ENCODE data around the gene PRSS53.

The PRSS53 gene

DNA sequence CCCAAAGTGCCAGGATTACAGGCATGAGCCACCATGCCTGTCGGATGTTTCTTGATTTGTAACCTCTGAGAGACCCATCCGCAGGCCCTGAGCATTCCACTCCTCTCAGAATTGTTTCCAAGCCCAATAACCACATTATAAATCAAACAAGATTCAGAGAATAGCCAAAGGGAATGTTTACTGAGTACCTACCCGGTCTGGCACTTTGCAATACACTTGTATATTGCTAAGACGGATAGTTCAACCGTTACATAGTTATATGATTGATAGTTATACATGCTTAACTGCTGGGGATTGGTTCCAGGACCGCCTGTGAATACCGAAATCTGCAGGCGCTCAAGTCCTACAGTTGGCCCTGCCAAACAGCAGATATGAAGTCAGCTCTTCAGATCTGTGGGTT is 25.7 kb upstream of the PRSS53 start:
- H3K4me1 ChIP-seq (ENCODE audit: control insufficient read depth, insufficient read depth, low read length) = no peaks in the 10 kb centered on the region

DNA sequence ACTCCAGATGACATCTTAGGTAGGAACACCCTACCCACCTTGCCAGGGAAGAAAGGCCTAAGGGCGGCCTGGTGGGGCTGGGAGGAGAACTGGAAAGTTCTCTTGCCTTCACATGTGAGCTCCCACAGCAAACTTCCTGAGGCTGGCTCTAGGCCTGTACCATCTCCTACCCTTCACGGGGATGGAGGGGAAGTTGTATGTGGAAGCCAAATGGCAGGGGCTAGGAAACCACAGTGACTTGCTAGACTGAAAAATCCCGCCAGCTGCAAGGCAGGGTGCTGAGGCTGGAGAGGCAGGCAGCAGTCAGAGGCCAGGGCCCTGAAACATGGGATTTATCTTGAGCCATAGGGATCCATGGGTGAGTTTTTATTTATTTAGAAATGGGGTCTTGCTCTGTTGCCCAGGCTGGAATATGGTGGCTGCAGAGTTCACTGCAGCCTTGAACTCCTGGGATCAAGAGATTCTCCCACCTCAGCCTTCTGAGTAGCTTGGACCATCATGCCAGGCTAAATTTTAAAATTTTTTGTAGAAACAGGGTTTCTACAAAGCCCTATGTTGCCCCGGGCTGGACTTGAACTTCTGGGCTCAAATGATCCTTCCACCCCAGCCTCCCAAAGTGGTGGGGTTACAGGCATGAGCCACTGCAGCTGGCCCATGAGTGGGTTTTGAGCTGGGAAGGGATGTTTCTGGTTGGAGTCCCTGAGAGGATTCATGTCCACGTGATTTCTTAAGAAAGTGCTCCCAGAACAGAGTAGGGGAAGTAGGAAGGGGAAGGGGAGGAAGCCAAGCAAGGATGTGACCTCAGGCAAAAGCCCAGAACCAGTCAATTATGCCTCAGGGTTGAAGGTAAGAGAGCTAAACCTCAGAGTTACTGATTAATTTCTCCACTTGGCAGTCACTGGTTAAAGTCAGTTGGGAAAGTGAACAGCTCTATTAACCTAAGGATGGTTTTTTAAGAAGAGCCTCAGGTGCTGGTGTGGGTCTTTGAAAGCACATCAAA is 24.7 kb upstream of the PRSS53 start:
- no peaks in the 10 kb centered on the region for H3K27me3 ChIP-seq (ENCODE audit: control insufficient read depth, insufficient read depth, low read length)
- no peaks in the 10 kb centered on the region for H3K4me1 ChIP-seq (ENCODE audit: control insufficient read depth, insufficient read depth, low read length)
- no peak overlapping the region for H3K9ac ChIP-seq (ENCODE audit: low read depth, low read length)
- no peaks in the 10 kb centered on the region for H3K9me3 ChIP-seq (ENCODE audit: control insufficient read depth, insufficient read depth, low read length)
- peaks cover 35% of the 10 kb centered on the region for H3K36me3 ChIP-seq (ENCODE audit: control insufficient read depth, insufficient read depth, low read length)
- H3K4me3 ChIP-seq (ENCODE audit: low read depth, low read length) = no peak overlapping the region
- no peak overlapping the region for H3K27ac ChIP-seq (ENCODE audit: low read depth, low read length)

More for the DNA sequence above, 25.7 kb upstream of the PRSS53 start:
- Histone ChIP-seq H3K4me3 (ENCODE audit: low read depth, low read length) (no peak overlapping the region), H3K9ac (ENCODE audit: low read depth, low read length) (no peak overlapping the region), H3K27ac (ENCODE audit: low read depth, low read length) (no peak overlapping the region), H3K27me3 (ENCODE audit: control insufficient read depth, insufficient read depth, low read length) (no peaks in the 10 kb centered on the region), H3K36me3 (ENCODE audit: control insufficient read depth, insufficient read depth, low read length) (peaks cover 42% of the 10 kb centered on the region), H3K9me3 (ENCODE audit: control insufficient read depth, insufficient read depth, low read length) (no peaks in the 10 kb centered on the region)

DNA sequence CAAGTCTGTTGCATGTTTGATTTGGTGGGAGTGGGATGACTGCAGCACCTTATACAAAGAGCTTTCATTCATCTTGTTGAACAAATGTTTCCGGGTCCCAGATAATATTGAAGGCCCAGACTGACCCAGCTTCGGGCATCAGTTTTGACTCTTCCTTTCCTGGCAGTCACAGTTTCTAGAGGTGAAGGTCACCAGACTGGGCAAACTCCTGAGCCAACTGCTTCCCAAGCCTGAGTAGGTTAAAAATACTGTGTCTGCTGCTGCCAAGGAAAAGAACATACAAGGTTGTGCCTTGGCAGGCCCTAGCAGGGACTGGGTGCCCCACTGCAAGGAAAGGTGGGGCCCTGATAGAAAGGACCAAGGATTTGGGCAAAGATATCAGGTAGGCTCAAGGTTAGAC is 24.0 kb upstream of the PRSS53 start:
- no peak overlapping the region for H3K4me3 ChIP-seq (ENCODE audit: low read depth, low read length)
- H3K27me3 ChIP-seq (ENCODE audit: control insufficient read depth, insufficient read depth, low read length) = no peaks in the 10 kb centered on the region
- H3K4me1 ChIP-seq (ENCODE audit: control insufficient read depth, insufficient read depth, low read length) = peaks cover 4% of the 10 kb centered on the region; the same call in 1 of the 2 replicates
- H3K36me3 ChIP-seq (ENCODE audit: control insufficient read depth, insufficient read depth, low read length) = peaks cover 35% of the 10 kb centered on the region
- no peaks in the 10 kb centered on the region for H3K9me3 ChIP-seq (ENCODE audit: control insufficient read depth, insufficient read depth, low read length)
- no peak overlapping the region for H3K27ac ChIP-seq (ENCODE audit: low read depth, low read length)
- no peak overlapping the region for H3K9ac ChIP-seq (ENCODE audit: low read depth, low read length)

DNA sequence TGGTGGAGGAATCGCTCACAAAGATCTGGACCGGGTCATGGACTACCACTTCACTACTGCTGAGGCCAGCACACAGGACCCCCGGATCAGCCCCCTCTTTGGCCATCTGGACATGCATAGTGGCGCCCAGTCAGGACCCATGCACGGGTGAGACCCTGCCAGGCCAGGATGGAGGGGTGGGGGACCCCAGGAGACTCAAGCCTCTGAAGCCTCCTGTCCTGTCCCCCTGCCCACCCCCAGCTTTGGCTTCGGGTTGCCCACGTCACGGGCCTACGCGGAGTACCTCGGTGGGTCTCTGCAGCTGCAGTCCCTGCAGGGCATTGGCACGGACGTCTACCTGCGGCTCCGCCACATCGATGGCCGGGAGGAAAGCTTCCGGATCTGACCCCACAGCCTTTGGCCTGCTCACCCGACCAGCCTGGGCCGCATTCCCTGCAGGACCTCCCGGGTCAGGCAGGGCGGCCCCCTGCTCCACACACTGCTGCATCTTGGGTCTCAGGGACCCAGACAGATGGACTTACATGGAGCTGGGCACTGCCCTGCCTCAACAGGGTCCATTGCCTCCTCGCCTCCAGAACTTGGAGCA is 23.2 kb upstream of the PRSS53 start:
- Histone ChIP-seq H3K4me3 (ENCODE audit: low read depth, low read length) (no peak overlapping the region), H3K27ac (ENCODE audit: low read depth, low read length) (no peak overlapping the region), H3K36me3 (ENCODE audit: control insufficient read depth, insufficient read depth, low read length) (peaks cover 35% of the 10 kb centered on the region), H3K9me3 (ENCODE audit: control insufficient read depth, insufficient read depth, low read length) (no peaks in the 10 kb centered on the region), H3K9ac (ENCODE audit: low read depth, low read length) (no peak overlapping the region), H3K4me1 (ENCODE audit: control insufficient read depth, insufficient read depth, low read length) (peaks cover 6% of the 10 kb centered on the region; the same call in 1 of the 2 replicates), H3K27me3 (ENCODE audit: control insufficient read depth, insufficient read depth, low read length) (no peaks in the 10 kb centered on the region)

DNA sequence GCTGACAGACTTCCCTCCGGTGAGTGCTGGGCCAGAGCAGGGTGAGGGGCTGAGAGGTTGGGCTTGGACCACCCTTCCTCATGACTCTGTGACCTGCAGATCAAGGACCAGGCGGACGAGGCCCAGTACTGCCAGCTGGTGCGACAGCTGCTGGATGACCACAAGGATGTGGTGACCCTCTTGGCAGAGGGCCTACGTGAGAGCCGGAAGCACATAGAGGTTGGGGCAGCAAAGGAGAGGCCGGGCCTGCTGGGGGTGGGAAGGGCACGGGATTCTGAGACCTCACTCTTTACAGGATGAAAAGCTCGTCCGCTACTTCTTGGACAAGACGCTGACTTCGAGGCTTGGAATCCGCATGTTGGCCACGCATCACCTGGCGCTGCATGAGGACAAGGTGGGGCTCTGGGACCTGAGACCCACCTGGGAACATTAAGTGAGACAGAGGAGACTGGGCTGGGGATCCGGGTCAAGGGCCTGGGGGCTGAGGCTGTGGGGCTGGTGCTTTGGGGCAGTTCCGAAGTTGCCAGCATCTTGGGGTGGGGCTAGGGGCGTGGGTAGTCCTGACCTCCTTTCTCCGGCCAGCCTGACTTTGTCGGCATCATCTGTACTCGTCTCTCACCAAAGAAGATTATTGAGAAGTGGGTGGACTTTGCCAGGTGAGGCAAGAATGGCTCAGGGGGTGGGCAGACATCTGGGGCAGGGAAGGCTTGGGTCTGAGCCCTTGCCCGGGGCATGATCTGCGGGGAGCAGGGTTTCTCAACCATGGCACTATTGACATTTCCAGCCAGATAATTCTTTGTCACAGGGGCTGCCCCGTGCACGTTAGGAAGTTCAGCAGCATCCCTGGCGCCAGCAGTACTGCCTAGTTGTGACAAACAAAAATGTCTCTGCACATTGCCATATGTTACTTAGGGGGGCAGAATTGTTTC is 21.6 kb upstream of the PRSS53 start:
- Histone ChIP-seq H3K9ac (ENCODE audit: low read depth, low read length) (no peak overlapping the region), H3K36me3 (ENCODE audit: control insufficient read depth, insufficient read depth, low read length) (peaks cover 35% of the 10 kb centered on the region), H3K4me3 (ENCODE audit: low read depth, low read length) (no peak overlapping the region), H3K9me3 (ENCODE audit: control insufficient read depth, insufficient read depth, low read length) (no peaks in the 10 kb centered on the region), H3K4me1 (ENCODE audit: control insufficient read depth, insufficient read depth, low read length) (peaks cover 6% of the 10 kb centered on the region), H3K27me3 (ENCODE audit: control insufficient read depth, insufficient read depth, low read length) (no peaks in the 10 kb centered on the region), H3K27ac (ENCODE audit: low read depth, low read length) (no peak overlapping the region)

DNA sequence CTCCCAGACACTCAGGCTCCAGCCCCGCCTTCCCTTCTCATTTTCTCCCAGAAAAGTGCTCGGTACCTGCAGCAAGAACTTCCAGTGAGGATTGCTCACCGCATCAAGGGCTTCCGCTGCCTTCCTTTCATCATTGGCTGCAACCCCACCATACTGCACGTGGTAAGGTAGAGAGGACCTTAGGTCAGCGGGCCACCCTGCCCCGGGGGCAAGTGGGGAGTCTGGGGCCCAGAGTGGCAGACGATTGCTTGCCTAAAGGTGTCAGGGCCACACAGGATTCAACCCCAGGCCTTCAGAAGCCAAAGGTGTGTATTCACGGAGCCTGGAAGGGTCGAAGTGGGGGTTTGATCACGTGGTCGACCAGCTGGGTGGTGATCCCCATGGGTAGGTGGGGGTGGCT is 20.9 kb upstream of the PRSS53 start:
- Histone ChIP-seq H3K27ac (ENCODE audit: low read depth, low read length) (no peak overlapping the region), H3K4me1 (ENCODE audit: control insufficient read depth, insufficient read depth, low read length) (peaks cover 6% of the 10 kb centered on the region), H3K9ac (ENCODE audit: low read depth, low read length) (no peak overlapping the region), H3K4me3 (ENCODE audit: low read depth, low read length) (no peak overlapping the region), H3K36me3 (ENCODE audit: control insufficient read depth, insufficient read depth, low read length) (peaks cover 35% of the 10 kb centered on the region), H3K27me3 (ENCODE audit: control insufficient read depth, insufficient read depth, low read length) (no peaks in the 10 kb centered on the region), H3K9me3 (ENCODE audit: control insufficient read depth, insufficient read depth, low read length) (no peaks in the 10 kb centered on the region)

DNA sequence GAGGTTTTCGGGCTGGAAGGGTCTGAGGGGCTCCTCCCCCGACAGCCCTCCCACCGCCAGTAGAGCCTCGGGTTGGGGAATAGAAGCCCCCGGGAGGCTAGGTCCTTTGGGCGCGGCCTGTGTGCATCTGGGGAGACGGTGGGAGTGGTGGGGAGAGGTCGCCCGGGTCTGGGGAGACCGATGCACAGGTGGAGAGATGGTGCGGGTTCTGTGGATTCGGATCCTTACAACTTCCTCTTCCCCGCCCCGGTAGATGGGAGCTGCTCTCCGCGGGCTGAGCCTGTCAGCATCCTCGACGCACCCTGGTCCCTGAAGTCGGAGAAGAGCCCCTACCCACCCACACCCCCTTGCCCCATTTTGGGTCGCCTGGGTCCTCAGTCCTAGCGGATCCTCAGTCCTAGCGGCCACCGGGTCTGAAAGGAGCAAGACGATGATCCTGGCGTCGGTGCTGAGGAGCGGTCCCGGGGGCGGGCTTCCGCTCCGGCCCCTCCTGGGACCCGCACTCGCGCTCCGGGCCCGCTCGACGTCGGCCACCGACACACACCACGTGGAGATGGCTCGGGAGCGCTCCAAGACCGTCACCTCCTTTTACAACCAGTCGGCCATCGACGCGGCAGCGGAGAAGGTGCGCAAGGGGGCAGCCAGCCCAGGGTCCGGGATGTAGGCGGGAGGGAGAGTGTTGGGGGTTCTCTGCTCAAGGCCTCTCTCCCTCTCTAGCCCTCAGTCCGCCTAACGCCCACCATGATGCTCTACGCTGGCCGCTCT is 20.2 kb upstream of the PRSS53 start:
- no peak overlapping the region for H3K27ac ChIP-seq (ENCODE audit: low read depth, low read length)
- H3K9ac ChIP-seq (ENCODE audit: low read depth, low read length) = peak overlapping the region; percentile 64; the same call in 1 of the 2 replicates
- H3K36me3 ChIP-seq (ENCODE audit: control insufficient read depth, insufficient read depth, low read length) = peaks cover 35% of the 10 kb centered on the region
- no peaks in the 10 kb centered on the region for H3K9me3 ChIP-seq (ENCODE audit: control insufficient read depth, insufficient read depth, low read length)
- peak overlapping the region; percentile 85 for H3K4me3 ChIP-seq (ENCODE audit: low read depth, low read length)
- peaks cover 6% of the 10 kb centered on the region for H3K4me1 ChIP-seq (ENCODE audit: control insufficient read depth, insufficient read depth, low read length)
- no peaks in the 10 kb centered on the region for H3K27me3 ChIP-seq (ENCODE audit: control insufficient read depth, insufficient read depth, low read length)

DNA sequence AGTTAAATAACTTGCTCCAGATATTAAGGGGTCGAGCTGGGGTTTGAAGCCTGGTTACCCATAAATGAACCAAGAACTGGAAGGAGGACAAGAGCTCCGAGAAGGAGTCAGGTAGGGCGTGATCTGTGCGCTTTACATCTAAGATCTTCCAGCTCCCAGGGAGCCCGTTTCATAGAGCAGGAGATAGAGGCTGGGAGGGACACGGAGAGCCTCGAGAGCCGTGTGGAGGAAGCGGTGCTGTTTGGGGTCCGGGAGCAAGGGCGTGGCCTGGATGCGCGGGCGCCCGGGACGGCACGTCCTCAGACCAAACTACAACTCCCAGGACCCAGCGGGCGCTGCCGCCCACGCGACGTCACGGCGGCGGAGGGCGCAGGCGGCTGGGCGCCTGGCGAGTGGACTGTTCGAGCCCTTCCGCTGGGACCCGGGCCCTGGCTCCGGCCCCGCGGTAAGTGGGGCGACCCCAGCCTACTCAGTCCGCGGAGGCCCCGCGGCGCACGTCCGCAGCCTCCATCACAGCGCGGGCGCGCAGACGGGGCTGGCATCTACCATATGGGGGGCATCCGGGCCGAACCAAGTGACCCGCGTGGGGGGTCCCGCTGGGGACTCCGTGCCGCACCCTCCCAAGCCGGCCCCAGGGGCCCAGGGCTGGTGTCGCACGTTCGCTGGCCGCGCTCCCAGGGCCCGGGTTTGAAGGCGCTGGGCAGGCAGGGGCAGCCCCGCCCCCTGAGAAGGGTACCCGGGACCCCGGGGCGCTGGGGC is 19.5 kb upstream of the PRSS53 start, which contains the start of gene BCKDK:
TSS of gene BCKDK (plus strand) at position 352 of the 759 bp plus-strand sequence. CDS start 838 bp downstream, outside the sequence.
- H3K27me3 ChIP-seq (ENCODE audit: control insufficient read depth, insufficient read depth, low read length) = no peaks in the 10 kb centered on the region
- peak within 1 kb of the TSS; percentile 64; the same call in 1 of the 2 replicates for H3K9ac ChIP-seq (ENCODE audit: low read depth, low read length)
- peak within 1 kb of the TSS; percentile 85 for H3K4me3 ChIP-seq (ENCODE audit: low read depth, low read length)
- peaks cover 6% of the 10 kb centered on the region for H3K4me1 ChIP-seq (ENCODE audit: control insufficient read depth, insufficient read depth, low read length)
- peaks cover 35% of the 10 kb centered on the region for H3K36me3 ChIP-seq (ENCODE audit: control insufficient read depth, insufficient read depth, low read length)
- no peaks in the 10 kb centered on the region for H3K9me3 ChIP-seq (ENCODE audit: control insufficient read depth, insufficient read depth, low read length)
- H3K27ac ChIP-seq (ENCODE audit: low read depth, low read length) = no peak within 1 kb of the TSS

DNA sequence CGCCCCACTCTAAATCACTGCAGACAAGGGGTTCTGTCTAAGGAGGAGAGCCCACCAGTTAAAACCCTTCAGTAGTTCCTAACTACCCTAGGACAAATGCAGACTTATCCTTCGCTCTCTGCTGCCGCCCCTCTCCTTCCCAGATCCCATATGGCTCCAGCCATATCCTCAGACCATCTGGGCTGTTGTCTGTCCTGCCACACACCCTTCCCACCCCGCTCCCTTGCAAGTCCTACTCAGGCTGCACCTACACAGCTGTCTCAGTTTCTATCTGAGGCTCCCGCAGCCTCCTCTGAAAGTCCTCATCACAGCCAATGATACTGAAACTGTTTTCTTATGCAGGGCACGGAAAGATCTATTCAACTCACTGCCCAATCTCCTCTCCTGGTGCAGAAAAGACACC is 18.7 kb upstream of the PRSS53 start:
- Histone ChIP-seq H3K36me3 (ENCODE audit: control insufficient read depth, insufficient read depth, low read length) (peaks cover 30% of the 10 kb centered on the region), H3K4me1 (ENCODE audit: control insufficient read depth, insufficient read depth, low read length) (peaks cover 6% of the 10 kb centered on the region), H3K9me3 (ENCODE audit: control insufficient read depth, insufficient read depth, low read length) (no peaks in the 10 kb centered on the region), H3K27ac (ENCODE audit: low read depth, low read length) (no peak overlapping the region), H3K4me3 (ENCODE audit: low read depth, low read length) (no peak overlapping the region), H3K27me3 (ENCODE audit: control insufficient read depth, insufficient read depth, low read length) (no peaks in the 10 kb centered on the region), H3K9ac (ENCODE audit: low read depth, low read length) (no peak overlapping the region)
